DMS153 (cell line): ENCODE data around the gene IHH.
A peak's percentile ranks its signal among the peaks of the same experiment; 100 is the strongest.

Experiments used
- DNase-seq: peaks from one replicate; lab custom pipeline; 2025; lab: John Stamatoyannopoulos, UW

IHH gene

GRCh38 chr2:219073413-219074129 is 12.8 kb upstream of the IHH start:
- peak; percentile 26 for DNase-seq

GRCh38 chr2:219072741-219073250 is 12.1 kb upstream of the IHH start:
- no peak for DNase-seq

- DNase-seq = no peak
Measured at GRCh38 chr2:219071131-219071816, 10.6 kb upstream of the IHH start.

DNA sequence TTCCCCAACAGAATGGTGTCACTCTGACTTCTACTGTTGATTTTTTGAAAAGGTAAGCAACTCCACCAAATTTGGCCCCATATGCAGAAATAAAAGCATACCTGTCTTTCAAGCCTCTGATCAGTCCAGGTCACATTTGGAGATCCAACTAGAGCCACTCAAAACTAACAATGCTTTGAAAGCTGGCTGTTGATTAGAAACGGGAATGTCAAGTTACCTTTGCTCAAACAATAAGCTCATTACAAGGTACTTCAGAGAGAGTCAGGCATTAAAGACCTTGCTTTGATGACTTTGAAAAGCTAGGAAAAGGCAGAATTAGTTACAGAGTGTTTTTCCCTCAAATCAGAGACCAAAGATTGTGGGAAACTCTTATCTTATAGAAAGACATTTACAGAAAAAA is 4.8 kb upstream of the IHH start:
- DNase-seq = no peak

DNA sequence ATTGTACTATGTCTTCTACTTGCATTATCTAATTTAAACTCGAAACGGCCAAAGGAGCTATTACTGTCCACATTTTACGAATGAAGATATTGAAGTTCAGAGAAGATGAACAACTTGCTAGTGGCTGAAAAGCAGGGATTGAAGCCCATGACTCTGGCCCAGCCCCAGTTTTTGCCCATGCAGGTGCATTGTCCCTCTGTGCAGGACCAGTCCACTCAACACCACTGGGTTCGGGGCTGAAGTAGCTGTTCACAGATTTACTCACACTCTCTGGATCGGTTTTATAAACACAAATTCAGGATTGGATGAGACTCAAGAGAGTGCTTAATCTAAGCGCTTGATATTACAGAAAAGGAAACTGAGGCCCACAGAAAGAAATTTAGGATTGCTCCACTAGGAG is 1.4 kb upstream of the IHH start:
- DNase-seq = no peak

- no peak for DNase-seq
Measured at GRCh38 chr2:219059725-219060682, 717 bp downstream of the IHH start.

DNA sequence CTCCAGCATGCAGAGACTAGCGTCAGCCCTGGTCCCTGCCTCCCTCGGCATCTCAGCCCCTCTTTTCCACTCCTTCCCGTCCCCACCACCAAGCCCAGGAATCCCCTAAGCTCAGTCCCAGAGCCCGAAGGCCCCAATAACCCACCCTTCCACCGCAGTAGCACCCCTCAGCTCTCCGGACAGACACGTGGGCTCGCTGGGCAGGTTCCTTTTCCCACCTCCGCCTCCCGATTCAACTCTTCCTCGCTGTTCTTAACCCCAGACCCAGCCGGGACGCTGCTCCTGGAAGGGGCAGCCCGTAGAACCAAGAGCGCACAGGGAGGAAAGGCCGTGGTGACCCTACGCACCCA is 1.4 kb downstream of the IHH start:
- no peak for DNase-seq

DNA sequence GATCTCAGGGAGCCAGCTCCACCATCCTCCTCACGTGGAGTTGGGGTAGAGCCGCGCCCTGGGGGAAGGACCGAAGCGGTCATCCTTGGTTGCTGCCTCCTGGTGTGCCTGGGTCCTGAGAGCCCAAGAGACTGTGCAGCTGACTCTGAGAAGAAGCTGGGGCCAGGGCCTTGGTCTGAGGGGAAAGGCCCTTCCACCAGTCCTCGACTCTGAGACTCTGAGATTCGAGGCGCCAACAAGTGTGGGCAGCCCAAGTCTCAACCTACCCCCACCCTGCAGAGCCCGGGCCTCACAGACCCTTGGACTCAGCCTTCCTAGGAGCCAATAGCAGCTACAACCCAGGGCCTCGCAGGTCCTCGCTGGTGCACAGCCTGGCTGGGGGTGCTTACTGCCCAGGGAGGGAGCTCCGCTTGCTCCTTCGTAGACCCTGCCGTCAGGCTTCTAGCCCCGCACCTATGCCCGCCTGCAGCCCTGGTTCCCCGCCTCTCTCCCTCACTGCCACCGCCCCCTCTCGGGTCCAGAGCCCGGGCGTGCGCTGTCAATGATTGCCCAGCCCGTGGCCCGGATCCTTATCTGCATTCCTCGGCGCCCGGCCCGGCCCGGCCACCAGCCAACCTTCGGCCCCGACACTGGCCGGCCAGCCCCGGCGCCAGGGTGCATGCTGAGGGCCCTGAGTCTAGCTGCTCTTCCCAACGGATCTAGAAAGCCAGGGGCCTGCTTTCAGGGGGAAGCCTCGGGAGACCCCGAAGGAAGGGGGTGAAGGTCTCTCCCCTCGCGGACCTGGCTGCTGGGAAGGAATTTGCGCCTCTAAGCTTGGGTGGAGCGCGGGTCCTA is 2.0 kb downstream of the IHH start:
- no peak for DNase-seq

- peak; percentile 22 for DNase-seq
Measured at GRCh38 chr2:219057709-219058540, 2.8 kb downstream of the IHH start.

GRCh38 chr2:219056896-219057708 is 3.6 kb downstream of the IHH start:
- DNase-seq = no peak

DNA sequence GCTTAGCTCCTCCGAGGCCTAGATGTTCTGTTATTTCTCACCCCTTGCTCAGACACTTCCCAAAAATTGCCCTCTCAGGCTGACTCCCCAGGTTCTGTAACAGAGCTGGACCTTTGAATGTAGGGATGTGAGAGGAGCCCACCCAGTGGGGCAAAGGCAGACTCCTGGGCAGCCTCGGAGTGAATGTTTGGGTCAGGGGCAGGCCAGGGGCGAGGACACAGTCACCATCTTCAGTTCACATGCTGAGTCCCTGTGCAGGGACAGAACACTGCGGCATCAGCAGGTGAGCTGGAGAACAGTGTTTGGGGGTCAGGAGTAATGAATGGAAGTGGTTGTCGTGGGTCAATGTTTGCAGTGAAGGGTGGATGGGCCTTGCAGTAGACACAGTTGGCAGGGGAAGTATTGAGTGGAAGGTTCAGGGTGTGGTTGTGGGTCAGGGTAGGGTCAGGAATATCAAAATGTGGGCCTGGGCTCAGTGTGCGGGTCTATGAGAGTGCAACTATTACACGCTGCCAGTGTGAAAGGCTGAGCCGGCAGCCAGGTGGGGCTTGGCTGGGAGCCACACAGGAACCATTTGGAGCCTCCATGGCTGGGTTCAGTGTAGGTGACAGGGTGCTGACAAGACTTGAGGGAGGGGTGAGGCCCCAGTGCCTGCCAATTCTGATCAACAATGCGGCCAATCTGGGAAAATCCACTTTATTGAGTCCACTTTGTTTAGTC is 4.4 kb downstream of the IHH start:
- DNase-seq = no peak

- no peak for DNase-seq
Measured at GRCh38 chr2:219054956-219055903, 5.5 kb downstream of the IHH start.

GRCh38 chr2:219049282-219049681 is 11.4 kb downstream of the IHH start:
- DNase-seq = no peak

DNA sequence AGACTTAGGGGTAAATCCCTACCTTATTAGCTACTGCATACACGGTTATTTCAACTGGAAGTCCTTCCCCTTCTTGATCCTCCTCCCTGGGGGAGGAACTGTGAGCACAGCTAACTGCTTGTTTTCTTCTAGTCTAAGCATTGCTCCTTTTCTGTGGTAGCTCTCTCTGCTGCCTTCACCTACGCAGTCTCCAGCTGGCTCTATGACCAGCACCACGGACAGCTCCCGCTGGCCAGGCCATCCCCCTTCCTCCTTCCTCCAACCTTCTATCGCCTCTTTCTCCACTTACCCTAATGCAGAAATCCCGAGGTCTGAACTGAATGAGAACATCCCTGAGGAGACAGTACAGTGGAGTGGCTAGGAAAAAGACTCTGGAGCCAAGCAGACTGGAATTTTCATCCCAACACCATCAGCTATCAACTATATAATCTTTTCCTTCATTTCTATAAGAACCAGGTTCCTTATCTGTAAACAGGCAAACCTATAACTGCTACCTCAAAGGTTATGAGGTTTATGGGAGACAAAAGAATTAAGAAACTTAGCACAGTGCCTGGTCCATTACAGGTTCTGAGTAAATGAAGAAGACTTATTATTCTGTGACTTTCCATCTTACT is 14.7 kb downstream of the IHH start:
- DNase-seq = no peak

- no peak for DNase-seq
Measured at GRCh38 chr2:219042750-219043149, 18.0 kb downstream of the IHH start.

DNA sequence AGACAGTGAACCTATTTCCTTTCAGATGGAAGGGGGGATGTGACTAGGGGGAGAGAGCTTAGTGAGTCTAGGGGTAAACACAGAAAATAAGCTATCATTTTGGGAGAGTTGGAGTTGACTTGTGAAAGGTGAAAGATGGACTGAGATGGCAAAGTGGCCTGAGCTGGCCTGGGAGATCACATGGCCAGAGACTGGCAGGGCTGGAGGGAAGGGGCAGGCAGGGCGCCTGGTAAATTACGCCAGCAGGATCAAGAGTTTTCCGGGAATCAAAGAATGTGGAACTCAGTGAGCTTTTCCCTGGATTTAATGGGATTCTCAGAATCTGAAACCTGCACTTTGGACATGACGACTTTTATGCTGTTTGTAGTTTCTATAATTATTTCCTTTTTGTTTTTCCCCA is 18.6 kb downstream of the IHH start:
- DNase-seq = no peak

DNA sequence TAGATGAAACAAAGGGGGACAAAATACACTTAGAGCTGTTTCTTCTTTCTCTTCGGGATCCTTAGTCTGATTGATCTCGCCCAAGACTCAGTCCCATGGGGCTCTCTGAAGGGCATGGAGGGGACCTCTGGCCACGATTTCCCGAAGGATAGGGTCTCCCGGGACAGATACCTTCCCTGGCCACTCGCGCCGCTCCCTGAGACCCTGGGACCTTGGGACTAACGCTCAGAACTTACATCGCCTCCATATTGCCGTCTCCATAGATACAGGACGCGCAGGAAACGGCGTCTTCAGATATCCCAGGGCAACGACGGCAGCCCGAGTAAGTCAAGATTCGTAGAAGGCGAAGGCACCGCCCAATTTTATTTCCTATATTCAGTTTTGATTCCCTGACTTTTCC is 19.5 kb downstream of the IHH start, which contains the start of gene CFAP65:
TSS of gene CFAP65 (minus strand) at position 265 of the 400 bp plus-strand sequence. CDS start 2,468 bp downstream, outside the sequence.
- DNase-seq = peak; percentile 28
